Measurements from ENCODE around the gene FUT9.

The FUT9 gene

GRCh38 chr6:96058082-96058481 is 42.3 kb downstream of the FUT9 start:
- no peak for TF ChIP-seq CTCF (IDR thresholded peaks at IDR 0.05; ENCODE audit: extremely low read depth, insufficient read depth, missing control alignments)
- DNase-seq (ENCODE audit: low spot score) = no peak
- in situ Hi-C loops (cut with MboI; ENCODE audit: low pct_unique_long_range_greater_than_20kb, low sequenced_read_pairs, unreplicated experiment) = no loop called here

GRCh38 chr6:96059586-96059985 is 43.8 kb downstream of the FUT9 start:
- in situ Hi-C loops (cut with MboI; ENCODE audit: low pct_unique_long_range_greater_than_20kb, low sequenced_read_pairs, unreplicated experiment) = no loop called here
- TF ChIP-seq CTCF (IDR thresholded peaks at IDR 0.05; ENCODE audit: extremely low read depth, insufficient read depth, missing control alignments) = no peak
- no peak for DNase-seq (ENCODE audit: low spot score)

GRCh38 chr6:96060249-96060648 is 44.5 kb downstream of the FUT9 start:
- in situ Hi-C loops (cut with MboI; ENCODE audit: low pct_unique_long_range_greater_than_20kb, low sequenced_read_pairs, unreplicated experiment) = no loop called here
- DNase-seq (ENCODE audit: low spot score) = no peak
- no peak for TF ChIP-seq CTCF (IDR thresholded peaks at IDR 0.05; ENCODE audit: extremely low read depth, insufficient read depth, missing control alignments)

- in situ Hi-C loops (cut with MboI; ENCODE audit: low pct_unique_long_range_greater_than_20kb, low sequenced_read_pairs, unreplicated experiment) = no loop called here
- no peak for TF ChIP-seq CTCF (IDR thresholded peaks at IDR 0.05; ENCODE audit: extremely low read depth, insufficient read depth, missing control alignments)
- no peak for DNase-seq (ENCODE audit: low spot score)
Measured at GRCh38 chr6:96065213-96065612, 49.4 kb downstream of the FUT9 start.

GRCh38 chr6:96066376-96066775 is 50.6 kb downstream of the FUT9 start:
- no peak for DNase-seq (ENCODE audit: low spot score)

GRCh38 chr6:96073555-96073954 is 57.8 kb downstream of the FUT9 start:
- DNase-seq (ENCODE audit: low spot score) = no peak
- no peak for TF ChIP-seq CTCF (IDR thresholded peaks at IDR 0.05; ENCODE audit: extremely low read depth, insufficient read depth, missing control alignments)
- in situ Hi-C loops (cut with MboI; ENCODE audit: low pct_unique_long_range_greater_than_20kb, low sequenced_read_pairs, unreplicated experiment) = no loop called here

More at GRCh38 chr6:96066376-96066775, 50.6 kb downstream of the FUT9 start:
- TF ChIP-seq CTCF (IDR thresholded peaks at IDR 0.05; ENCODE audit: extremely low read depth, insufficient read depth, missing control alignments) = no peak
- in situ Hi-C loops (cut with MboI; ENCODE audit: low pct_unique_long_range_greater_than_20kb, low sequenced_read_pairs, unreplicated experiment) = no loop called here

GRCh38 chr6:96074006-96074405 is 58.2 kb downstream of the FUT9 start:
- no peak for DNase-seq (ENCODE audit: low spot score)
- no peak for TF ChIP-seq CTCF (IDR thresholded peaks at IDR 0.05; ENCODE audit: extremely low read depth, insufficient read depth, missing control alignments)
- in situ Hi-C loops (cut with MboI; ENCODE audit: low pct_unique_long_range_greater_than_20kb, low sequenced_read_pairs, unreplicated experiment) = no loop called here

Data from GM13977 (cell line).